Measurements from ENCODE around the gene ZMYM2.

The ZMYM2 gene

DNA sequence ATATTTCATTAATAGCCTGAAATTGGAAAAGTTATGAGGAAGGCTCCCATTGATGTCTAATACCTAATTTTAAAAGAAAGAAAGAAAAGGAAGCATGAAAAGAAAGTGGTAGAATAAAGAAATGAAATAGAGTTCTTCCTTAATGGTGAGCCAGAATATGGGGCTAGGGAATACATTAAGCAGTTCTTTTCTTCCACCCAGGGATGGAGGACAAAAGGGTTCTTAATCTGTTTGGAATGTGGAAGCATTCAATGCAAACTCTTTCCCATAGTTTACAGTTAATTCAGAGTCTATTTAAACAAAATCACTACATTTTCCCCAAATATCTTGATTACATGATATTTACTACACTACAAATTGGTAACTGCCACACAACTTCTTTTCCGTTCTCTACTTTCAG lies 18.4 kb upstream of the ZMYM2 start:
- Histone ChIP-seq H3K9me2 (replicated peaks; ENCODE audit: insufficient read depth, low read length) (no peaks in the 10 kb centered on the region), H3K36me3 (replicated peaks; ENCODE audit: insufficient read depth, low read length) (no peaks in the 10 kb centered on the region), H3F3A (ENCODE audit: insufficient read depth, low read length) (no peaks in the 10 kb centered on the region), H3K27ac (ENCODE audit: low read length) (no peak overlapping the region), H3K27me3 (replicated peaks; ENCODE audit: insufficient read depth, low read length) (no peaks in the 10 kb centered on the region), H3K4me2 (ENCODE audit: low read depth, low read length) (no peak overlapping the region), H3K9ac (ENCODE audit: low read length) (no peak overlapping the region), H2AFZ (ENCODE audit: low read length) (no peak overlapping the region), H3K4me3 (ENCODE audit: low read length) (no peak overlapping the region), H3K4me1 (ENCODE audit: low read length) (no peaks in the 10 kb centered on the region), H3K79me2 (ENCODE audit: low read length) (no peaks in the 10 kb centered on the region), H4K20me1 (ENCODE audit: insufficient read depth, low read length) (no peaks in the 10 kb centered on the region), H3K9me3 (replicated peaks; ENCODE audit: insufficient read depth, low read length) (no peaks in the 10 kb centered on the region)
- no peak for DNase-seq
- TF ChIP-seq EZH2 (optimal IDR thresholded peaks at IDR 0.05; ENCODE audit: low read depth, low read length): no peak
- no peak for TF ChIP-seq EZH2phosphoT487 (IDR thresholded peaks at IDR 0.05; ENCODE audit: low read length)
- TF ChIP-seq, protein P1, sequence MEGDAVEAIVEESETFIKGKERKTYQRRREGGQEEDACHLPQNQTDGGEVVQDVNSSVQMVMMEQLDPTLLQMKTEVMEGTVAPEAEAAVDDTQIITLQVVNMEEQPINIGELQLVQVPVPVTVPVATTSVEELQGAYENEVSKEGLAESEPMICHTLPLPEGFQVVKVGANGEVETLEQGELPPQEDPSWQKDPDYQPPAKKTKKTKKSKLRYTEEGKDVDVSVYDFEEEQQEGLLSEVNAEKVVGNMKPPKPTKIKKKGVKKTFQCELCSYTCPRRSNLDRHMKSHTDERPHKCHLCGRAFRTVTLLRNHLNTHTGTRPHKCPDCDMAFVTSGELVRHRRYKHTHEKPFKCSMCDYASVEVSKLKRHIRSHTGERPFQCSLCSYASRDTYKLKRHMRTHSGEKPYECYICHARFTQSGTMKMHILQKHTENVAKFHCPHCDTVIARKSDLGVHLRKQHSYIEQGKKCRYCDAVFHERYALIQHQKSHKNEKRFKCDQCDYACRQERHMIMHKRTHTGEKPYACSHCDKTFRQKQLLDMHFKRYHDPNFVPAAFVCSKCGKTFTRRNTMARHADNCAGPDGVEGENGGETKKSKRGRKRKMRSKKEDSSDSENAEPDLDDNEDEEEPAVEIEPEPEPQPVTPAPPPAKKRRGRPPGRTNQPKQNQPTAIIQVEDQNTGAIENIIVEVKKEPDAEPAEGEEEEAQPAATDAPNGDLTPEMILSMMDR (IDR thresholded peaks at IDR 0.05; ENCODE audit: low read length): no peak

DNA sequence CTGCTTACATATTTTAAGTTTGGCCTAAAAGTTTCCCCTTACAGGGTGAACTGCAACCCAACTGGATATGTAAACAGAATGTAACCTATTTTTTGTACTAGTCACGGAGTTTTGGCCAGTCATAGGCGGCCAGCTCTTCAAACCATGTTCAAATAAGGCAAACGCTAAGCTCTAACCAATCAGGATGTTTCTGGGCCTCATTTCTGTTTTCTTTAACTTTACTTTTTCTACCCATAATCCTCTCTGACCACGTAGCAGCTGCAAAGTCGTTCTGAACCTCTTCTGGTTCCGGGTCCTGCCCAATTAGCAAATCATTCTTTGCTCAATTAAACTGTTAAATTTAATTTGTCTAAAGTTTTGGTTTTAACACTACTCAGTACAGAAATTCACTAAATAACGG lies 8.2 kb upstream of the ZMYM2 start:
- no peak overlapping the region for H3K4me3 ChIP-seq (ENCODE audit: low read length)
- no peak overlapping the region for H3K27ac ChIP-seq (ENCODE audit: low read length)
- H3K9ac ChIP-seq (ENCODE audit: low read length): no peak overlapping the region
- H2AFZ ChIP-seq (ENCODE audit: low read length): no peak overlapping the region
- H3K79me2 ChIP-seq (ENCODE audit: low read length): no peaks in the 10 kb centered on the region
- H3K36me3 ChIP-seq (replicated peaks; ENCODE audit: insufficient read depth, low read length): no peaks in the 10 kb centered on the region
- no peaks in the 10 kb centered on the region for H3K4me1 ChIP-seq (ENCODE audit: low read length)
- no peak for TF ChIP-seq EZH2phosphoT487 (IDR thresholded peaks at IDR 0.05; ENCODE audit: low read length)
- no peaks in the 10 kb centered on the region for H3F3A ChIP-seq (ENCODE audit: insufficient read depth, low read length)
- H3K4me2 ChIP-seq (ENCODE audit: low read depth, low read length): no peak overlapping the region
- DNase-seq: no peak
- no peaks in the 10 kb centered on the region for H4K20me1 ChIP-seq (ENCODE audit: insufficient read depth, low read length)
- no peaks in the 10 kb centered on the region for H3K9me3 ChIP-seq (replicated peaks; ENCODE audit: insufficient read depth, low read length)
- H3K9me2 ChIP-seq (replicated peaks; ENCODE audit: insufficient read depth, low read length): no peaks in the 10 kb centered on the region
- H3K27me3 ChIP-seq (replicated peaks; ENCODE audit: insufficient read depth, low read length): no peaks in the 10 kb centered on the region

DNA sequence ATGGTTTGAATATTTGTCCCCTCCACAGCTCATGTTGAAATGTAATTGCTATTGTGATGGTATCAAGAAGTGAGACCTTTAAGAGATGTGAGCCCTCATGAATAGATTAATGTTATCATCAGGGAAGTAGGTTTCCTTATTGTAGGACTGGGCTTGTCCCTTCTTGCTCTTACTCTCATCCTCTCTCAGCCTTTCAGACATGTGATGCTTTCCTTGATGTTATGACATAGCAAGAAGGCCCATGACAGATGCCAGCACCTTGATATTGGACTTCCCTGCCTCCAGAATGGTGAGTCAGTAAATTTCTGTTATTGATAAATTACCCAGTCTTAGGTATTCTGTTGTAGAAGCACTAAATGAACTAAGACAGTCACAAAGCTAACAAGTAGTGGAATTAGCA lies 5.7 kb upstream of the ZMYM2 start:
- H3K27ac ChIP-seq (ENCODE audit: low read length): no peak overlapping the region
- H3K27me3 ChIP-seq (replicated peaks; ENCODE audit: insufficient read depth, low read length): no peaks in the 10 kb centered on the region
- DNase-seq: no peak
- no peaks in the 10 kb centered on the region for H3K9me2 ChIP-seq (replicated peaks; ENCODE audit: insufficient read depth, low read length)
- H3K4me1 ChIP-seq (ENCODE audit: low read length): no peaks in the 10 kb centered on the region
- H3K4me2 ChIP-seq (ENCODE audit: low read depth, low read length): no peak overlapping the region
- H3K36me3 ChIP-seq (replicated peaks; ENCODE audit: insufficient read depth, low read length): no peaks in the 10 kb centered on the region
- H3K4me3 ChIP-seq (ENCODE audit: low read length): no peak overlapping the region
- no peaks in the 10 kb centered on the region for H4K20me1 ChIP-seq (ENCODE audit: insufficient read depth, low read length)
- no peaks in the 10 kb centered on the region for H3K79me2 ChIP-seq (ENCODE audit: low read length)
- TF ChIP-seq, protein P1 (IDR thresholded peaks at IDR 0.05; ENCODE audit: low read length): no peak
- TF ChIP-seq EZH2phosphoT487 (IDR thresholded peaks at IDR 0.05; ENCODE audit: low read length) (no peak), EZH2 (optimal IDR thresholded peaks at IDR 0.05; ENCODE audit: low read depth, low read length) (no peak)
- no peak overlapping the region for H2AFZ ChIP-seq (ENCODE audit: low read length)
- no peak overlapping the region for H3K9ac ChIP-seq (ENCODE audit: low read length)
- no peaks in the 10 kb centered on the region for H3K9me3 ChIP-seq (replicated peaks; ENCODE audit: insufficient read depth, low read length)
- H3F3A ChIP-seq (ENCODE audit: insufficient read depth, low read length): no peaks in the 10 kb centered on the region

DNA sequence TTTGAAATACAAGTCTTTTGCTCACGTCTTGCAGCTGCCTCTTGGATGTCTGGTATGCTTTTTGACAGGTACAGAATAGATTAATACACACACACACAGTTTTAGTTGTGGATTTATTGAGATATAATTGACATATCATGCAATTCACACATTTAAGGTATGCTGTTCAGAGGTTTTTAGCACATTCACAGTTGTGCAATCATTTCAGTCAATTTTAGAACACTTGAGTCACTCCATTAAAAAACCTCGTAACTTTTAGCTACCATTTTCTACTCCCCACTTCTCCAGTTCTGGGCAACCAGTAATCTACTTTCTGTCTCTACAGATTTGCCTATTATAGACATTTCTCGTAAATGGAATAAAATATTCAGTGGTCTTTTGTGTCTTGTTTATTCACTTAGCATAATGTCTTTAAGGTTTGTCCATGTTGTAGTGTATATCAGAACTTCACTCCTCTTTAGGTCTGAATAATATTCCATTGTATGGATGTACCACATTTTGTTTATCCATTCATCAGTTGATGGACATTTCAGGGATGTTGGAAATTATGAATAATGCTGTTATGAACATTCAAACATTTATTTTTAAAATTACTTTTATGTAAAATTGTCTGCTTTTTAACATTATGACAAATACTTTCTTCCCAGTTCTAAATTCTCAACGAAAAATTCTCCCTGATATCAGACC lies 2.5 kb upstream of the ZMYM2 start:
- Histone ChIP-seq H3F3A (ENCODE audit: insufficient read depth, low read length) (peaks cover 12% of the 10 kb centered on the region; the same call in 1 of the 2 replicates), H3K79me2 (ENCODE audit: low read length) (peaks cover 7% of the 10 kb centered on the region; the same call in 1 of the 2 replicates), H4K20me1 (ENCODE audit: insufficient read depth, low read length) (no peaks in the 10 kb centered on the region), H3K4me1 (ENCODE audit: low read length) (no peaks in the 10 kb centered on the region), H3K4me3 (ENCODE audit: low read length) (no peak overlapping the region), H2AFZ (ENCODE audit: low read length) (no peak overlapping the region), H3K4me2 (ENCODE audit: low read depth, low read length) (no peak overlapping the region), H3K9me3 (replicated peaks; ENCODE audit: insufficient read depth, low read length) (no peaks in the 10 kb centered on the region), H3K9me2 (replicated peaks; ENCODE audit: insufficient read depth, low read length) (no peaks in the 10 kb centered on the region), H3K27me3 (replicated peaks; ENCODE audit: insufficient read depth, low read length) (no peaks in the 10 kb centered on the region), H3K9ac (ENCODE audit: low read length) (no peak overlapping the region), H3K36me3 (replicated peaks; ENCODE audit: insufficient read depth, low read length) (no peaks in the 10 kb centered on the region), H3K27ac (ENCODE audit: low read length) (no peak overlapping the region)
- TF ChIP-seq EZH2phosphoT487 (IDR thresholded peaks at IDR 0.05; ENCODE audit: low read length): no peak
- no peak for DNase-seq
